ENCODE data around the gene SPPL2B.

GRCh38 chr19:2282862-2283237 lies 45.6 kb upstream of the SPPL2B start:
- no peak for TF ChIP-seq POLR2AphosphoS5 (IDR thresholded peaks at IDR 0.05)
- TF ChIP-seq CTCF (IDR thresholded peaks at IDR 0.05) = no peak

All from suprapubic skin (tissue), 3 donors.